MM.1S (cell line): ENCODE results near the gene LYRM4.

ENCODE experiments used
- EZH2 ChIP-seq: fragments of 300-600 bp; sonication (generic); optimal IDR thresholded peaks from 2 replicates; pipeline ENCODE3; 2017; ENCODE audit warnings: low read depth, mild to moderate bottlenecking, antibody characterized with exemption, low read length, mixed read lengths
- TF ChIP-seq, protein P1 (sequence below): fragments of 300-600 bp; sonication (generic); IDR thresholded peaks from 2 replicates; pipeline ENCODE4 v1.5.1; 2016; ENCODE audit warnings: antibody characterized with exemption, low read length, mixed read lengths

DNA sequence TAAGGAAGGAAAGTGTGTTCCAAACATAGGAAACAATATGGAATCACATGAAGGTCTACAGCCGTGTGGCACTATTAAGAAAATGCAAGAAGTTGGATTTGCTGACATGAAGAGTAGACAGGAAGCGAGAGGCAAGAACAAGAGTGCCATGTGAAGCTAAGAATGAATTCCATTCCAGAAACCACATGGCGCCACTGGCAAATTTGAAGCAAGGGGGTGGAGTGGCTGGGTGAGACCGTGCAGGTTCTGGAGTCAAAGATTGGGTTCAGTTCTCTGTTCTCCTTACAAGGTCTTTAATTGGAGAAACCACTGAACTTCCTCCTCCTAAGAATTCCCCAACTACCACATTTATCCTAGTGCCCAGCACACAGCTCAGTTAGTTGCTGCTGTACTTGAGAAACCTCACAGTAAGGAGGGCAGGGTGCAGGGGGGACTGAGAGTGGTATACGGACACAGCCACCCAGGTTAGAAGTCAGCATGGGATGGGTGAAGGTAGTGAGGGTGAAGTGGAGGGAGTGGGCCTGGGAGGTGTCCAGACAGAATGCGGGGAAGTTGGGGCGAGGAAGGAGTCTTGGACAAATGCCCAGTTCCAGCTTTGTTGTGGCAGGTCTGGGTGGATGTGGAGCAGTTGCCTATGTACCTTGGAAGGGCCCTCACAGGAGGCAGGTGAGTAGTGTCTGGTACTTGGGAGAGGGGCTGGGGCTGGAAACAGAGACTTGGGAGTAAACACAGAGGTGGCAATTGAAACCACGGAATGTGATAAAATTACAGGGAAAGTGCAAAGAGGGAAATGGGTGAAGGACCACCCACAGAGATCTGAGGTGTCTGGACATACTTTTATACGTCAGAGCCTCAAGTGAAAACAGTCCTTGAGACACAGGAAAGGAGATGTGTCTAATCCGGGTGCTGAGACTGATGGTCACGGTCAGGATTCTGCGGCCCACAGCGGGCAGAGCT lies 14.3 kb downstream of the LYRM4 start:
- TF ChIP-seq, protein P1, sequence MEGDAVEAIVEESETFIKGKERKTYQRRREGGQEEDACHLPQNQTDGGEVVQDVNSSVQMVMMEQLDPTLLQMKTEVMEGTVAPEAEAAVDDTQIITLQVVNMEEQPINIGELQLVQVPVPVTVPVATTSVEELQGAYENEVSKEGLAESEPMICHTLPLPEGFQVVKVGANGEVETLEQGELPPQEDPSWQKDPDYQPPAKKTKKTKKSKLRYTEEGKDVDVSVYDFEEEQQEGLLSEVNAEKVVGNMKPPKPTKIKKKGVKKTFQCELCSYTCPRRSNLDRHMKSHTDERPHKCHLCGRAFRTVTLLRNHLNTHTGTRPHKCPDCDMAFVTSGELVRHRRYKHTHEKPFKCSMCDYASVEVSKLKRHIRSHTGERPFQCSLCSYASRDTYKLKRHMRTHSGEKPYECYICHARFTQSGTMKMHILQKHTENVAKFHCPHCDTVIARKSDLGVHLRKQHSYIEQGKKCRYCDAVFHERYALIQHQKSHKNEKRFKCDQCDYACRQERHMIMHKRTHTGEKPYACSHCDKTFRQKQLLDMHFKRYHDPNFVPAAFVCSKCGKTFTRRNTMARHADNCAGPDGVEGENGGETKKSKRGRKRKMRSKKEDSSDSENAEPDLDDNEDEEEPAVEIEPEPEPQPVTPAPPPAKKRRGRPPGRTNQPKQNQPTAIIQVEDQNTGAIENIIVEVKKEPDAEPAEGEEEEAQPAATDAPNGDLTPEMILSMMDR, result no peak
- TF ChIP-seq EZH2, result no peak
